IPS DF 4.7 (cell line): ENCODE measurements around the gene SCUBE2.
"Not testable (repeated sequence)": the region's sequence is repeated elsewhere in the genome, so short reads cannot be mapped to it uniquely, and the experiment has no call there.

Experiments used
- DNase-seq: peaks from one replicate; pipeline ENCODE4 v3.0.0-alpha.2; 2013; ENCODE audit warnings: low spot score; ENCODE audit errors: extremely low read depth

SCUBE2 gene

DNA sequence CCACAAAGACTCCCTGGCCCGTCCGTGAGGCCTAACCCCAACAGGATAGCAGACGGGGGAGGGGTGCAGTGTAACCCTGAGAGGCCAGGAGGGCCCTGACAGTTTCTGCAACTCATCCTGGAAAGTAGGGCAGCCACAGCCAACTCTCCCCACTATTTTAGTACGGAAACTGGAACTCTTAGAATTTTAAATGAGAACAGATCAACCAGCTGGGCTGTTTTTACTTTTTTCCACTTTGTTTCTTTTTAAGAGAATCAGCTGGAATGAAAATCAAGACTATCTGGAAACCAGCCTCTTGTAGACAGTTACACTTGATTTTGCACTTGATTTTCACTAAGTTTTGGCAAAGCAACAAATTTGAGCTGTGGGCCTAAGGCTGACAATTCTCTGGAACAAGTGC is 44.9 kb downstream of the SCUBE2 start:
- no peak for DNase-seq

DNA sequence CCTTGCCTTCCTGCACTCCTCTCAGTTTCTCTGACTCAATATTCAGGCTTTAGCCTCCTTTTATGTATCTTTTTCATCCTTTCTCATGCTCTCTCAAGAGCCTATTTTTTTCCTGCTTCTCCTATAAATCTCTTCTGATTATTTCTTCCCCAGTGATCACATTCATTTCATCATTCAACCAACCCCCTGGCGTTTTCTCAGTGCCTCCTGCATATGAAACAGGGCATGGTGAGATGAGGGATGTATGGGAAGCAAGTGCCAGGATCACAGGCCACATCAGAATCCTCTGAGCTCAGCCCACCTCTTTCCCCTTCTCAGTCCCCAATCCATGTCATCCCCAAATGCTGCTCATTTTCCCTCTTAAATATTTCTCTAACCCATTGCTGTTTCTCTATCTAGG is 48.9 kb downstream of the SCUBE2 start:
- DNase-seq: no peak

DNA sequence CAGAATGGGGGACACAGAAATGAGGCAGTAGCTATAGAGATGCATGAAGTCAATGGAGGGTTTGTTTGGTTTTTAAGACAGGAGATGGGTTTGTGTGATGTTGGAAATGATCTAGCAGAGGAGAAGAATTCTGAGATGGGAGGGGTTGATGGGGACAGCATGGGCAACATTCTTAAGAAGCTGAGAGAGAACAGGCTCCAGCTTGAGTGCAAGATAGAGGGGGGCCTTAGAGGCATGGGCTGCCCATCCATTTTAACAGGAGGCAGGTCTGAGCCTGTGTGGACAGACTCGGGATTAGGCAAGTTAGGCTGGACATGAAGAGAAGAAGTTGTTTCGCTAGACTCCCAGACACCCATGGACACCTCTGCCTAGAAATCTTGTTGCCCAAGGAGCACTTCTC is 49.7 kb downstream of the SCUBE2 start:
- DNase-seq: no peak

DNA sequence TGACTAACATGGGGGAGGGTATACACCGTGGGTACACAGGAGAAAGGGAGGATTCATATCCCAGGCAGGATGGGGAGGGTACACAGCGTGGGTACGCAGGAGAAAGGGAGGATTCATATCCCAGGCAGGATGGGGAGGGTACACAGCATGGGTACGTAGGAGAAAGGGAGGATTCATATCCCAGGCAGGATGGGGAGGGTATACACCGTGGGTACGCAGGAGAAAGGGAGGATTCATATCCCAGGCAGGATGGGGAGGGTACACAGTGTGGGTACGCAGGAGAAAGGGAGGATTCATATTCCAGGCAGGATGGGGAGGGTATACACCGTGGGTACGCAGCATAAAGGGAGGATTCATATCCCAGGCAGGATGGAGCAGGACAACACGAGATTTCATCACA is 51.0 kb downstream of the SCUBE2 start:
- DNase-seq: no peak

DNA sequence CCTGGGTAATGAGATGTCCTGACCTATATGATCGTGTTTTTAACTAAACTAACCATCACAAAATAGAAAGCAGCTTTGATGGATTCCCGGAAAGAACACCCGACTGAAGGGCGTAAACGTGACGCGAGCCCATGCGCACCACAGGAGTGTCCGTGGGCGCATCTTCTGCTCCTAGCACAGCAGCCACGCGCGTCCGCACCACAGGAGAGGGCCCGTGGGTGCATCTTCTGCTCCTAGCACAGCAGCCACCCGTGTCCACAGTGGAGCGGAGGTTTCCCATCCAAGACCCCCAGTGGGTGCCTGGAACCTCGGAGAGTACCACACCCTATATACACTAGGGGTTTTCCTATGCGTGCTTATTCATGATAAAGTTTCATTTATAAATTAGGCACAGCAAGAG is 51.5 kb downstream of the SCUBE2 start:
- DNase-seq: no peak

DNA sequence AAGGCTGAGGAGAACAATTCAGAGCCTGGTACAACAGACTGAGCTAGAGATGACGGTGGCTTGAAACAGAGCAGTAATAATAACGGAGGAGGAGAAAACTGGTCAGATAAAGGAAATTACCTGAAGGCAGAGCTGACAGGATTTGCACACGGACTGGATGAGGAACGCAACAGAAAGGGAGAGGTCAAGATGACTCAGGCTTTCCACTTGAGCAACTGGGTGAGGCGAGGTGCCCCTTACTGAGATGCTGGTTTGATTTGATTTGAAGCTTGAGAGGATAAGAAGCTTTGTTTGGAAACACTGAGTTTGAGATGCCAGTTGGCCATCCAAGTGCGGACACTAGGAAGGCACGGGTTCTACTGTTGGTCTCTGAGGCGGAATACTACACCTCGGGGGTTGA is 52.2 kb downstream of the SCUBE2 start:
- no peak for DNase-seq

DNA sequence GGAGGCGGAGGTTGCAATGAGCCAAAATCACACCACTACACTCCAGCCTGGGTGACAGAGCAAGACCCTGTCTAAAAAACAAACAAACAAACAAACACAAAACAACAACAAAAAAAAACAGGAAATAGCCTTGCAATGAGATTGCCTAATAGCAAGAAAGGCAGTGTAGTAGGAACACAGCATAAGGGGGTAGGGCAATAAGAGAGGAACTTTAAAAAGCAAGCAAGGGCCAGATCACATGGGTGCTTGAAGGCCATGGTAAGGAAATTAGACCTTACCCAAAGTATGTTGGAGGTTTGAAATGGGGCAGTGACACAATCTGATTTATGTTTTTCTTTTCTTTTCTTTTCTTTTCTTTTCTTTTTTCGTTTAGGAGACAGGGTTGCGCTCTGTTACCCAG is 52.9 kb downstream of the SCUBE2 start:
- DNase-seq: no peak

DNA sequence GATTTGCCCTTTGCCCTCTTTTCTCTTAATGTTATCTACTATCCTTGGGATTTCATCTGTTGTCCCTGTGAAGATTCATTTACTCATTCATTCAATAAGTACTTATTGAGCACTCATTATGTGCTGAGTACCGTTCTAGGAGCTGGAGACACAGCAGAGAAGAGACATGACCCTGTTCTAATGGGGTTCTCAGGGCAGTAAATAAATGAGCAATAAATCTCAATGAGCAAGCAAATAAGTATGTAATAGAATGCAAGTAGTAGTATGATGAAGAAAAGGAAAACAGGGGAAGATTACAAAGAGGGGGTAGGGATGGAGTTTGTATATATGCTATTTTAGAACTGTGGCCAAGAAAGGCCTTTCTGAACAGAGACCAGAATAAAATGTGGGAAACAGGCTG is 53.4 kb downstream of the SCUBE2 start:
- no peak for DNase-seq

DNA sequence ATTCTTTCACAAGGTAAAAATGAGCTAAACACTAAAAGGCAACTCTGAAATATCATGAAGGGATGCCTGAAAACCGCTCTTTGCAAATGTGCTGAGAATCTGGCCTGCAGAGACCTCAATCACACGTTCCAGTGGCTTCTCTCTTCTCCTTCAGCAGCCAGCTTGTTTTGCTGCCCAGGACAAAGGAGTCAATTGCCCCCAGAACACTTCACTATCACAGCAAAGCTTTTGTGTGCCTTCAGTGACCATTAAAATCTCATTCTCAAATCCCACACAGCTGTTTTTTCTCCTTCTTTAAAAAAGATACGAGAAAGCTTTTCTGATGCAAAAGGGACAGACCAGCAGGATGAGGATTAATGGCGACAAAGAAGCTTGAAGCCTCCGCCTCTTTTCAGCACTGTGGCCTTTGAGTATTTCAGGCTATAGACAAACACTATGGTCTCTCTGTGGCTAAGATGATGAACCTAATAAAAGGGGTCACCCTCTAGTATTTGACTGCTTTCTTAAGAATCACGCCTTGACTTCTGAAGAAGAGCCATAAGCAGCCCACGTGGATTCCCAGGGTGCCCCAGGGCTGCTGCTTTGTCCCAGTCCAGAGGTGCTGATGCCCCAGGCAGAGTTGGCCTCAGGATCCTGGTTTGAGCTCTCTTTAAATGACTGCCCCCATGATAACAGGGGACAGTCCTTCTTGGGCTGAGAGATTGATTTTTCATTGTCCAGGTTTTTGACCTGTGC is 54.2 kb downstream of the SCUBE2 start:
- no peak for DNase-seq

DNA sequence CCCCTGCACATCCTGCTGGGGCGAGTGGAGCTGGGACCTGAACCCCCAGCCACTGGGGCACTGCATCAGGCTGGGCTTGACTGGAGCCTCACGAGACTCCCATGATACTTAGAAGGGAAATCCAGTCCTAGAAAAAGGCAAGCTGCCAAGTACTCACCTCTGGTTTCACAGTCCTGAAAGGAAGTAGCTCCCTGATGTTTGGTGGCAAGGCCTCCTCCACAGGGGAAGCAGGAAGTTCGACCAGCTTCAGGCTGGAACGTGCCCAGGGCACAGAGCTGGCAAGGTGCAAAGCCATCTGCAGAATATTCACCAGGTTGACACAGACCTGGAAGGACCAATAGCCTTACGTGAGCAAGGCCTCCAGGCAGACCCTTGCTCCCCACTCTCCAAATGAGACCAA is 60.8 kb downstream of the SCUBE2 start:
- no peak for DNase-seq

DNA sequence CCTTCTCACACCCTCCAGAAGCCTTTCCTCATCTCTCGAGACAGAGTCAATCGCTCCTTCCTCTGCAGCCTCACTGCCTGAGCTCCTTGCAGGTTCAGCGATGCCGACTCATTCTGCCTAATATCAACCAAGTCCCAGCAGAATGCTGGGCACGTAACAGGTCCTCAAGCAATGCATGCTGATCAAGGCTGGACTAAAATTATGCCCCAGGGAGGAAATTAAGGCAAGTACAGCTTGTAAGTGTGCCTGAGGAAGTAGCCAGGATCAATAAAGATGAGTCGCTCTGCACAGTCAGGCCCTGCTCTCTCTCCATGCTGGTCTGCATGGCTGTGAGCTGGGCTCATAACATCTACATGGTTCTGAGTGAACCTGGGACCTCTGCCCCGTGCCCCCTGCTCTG is 62.0 kb downstream of the SCUBE2 start:
- no peak for DNase-seq

DNA sequence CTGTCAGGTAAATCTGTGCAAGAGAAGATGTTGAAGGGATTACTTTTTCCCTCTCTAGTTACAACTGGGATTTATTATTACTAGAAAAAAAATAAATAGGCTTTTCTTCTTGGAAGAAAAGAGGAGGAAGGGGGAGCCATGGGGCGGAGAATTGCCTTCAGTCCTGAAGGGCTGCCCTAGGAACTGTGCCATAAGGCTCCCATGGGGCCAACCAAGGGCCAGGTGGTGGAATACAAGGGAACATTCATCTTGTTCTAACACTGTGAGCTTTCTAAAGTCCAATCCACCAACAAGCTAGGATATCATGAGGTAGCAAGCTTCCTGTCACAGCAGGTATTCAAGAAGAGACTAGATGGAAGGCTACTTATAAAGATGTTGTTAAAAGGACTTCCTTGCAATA is 62.8 kb downstream of the SCUBE2 start:
- DNase-seq: no peak

DNA sequence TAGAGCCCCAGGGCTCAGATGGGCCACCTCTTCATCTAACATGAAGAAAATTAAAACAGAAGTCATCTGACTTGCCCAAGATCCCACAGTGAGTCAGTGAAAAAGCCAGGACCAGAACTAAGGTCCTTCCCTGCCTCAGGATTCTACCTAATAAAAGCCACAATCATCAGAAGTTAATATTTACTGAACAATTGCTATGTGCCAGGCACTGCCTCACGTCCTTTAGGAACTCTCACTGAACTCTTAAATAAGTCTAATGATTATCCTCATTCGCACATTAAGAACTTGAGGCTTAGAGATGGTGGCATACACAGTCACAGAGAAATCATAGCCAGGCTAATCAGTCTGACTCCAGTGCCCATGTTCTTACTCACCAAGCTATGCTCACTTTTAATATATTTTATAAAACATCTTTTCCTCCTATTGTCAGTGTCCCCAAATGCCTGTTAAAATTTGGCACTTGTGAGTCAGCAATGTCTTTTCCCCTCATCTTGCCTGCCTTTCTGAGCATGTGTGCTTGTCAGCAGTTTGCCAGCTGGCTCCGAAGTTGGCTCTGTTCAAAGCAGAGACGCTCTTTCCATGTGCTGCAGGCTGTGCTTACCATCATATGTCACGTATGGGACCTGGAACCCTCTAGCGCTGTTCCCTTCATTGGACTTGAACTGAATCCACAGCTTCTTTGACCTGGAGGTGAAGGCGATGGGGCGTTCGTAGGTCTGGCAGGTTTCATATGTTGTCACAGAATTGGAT is 66.1 kb downstream of the SCUBE2 start:
- no peak for DNase-seq

DNA sequence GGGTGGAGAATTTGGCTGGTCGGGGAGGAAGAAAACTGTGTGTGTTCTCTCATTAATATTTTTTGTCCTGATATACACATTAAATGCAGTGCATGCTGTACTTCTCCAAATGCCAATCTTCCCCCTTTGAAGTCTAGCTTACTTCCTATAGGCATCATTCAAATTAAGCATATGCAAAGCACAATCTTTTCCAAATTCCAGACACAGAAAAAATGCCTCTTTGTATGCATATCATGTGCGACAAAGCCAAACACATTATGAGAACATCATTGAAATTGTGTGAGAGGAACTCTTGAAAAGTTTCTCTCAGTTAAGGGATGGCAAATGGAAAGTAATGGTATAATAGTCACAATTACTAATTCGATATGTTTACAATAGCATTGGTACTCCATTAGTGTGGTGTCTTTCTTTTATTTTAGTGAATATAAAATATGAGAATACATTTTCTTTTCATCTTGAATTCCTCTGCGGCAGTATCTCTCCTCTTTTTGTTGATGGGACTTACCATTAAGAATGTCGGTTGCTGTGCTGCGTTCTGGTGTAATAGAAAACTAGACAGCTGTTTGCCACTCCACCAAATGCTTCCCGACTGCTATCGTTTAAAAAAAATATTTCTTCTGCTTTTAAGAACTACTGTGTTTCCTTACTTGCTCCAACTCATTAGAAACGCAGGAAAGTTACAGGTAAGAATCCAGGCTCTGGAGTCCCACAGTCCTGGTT is 68.3 kb downstream of the SCUBE2 start:
- no peak for DNase-seq

DNA sequence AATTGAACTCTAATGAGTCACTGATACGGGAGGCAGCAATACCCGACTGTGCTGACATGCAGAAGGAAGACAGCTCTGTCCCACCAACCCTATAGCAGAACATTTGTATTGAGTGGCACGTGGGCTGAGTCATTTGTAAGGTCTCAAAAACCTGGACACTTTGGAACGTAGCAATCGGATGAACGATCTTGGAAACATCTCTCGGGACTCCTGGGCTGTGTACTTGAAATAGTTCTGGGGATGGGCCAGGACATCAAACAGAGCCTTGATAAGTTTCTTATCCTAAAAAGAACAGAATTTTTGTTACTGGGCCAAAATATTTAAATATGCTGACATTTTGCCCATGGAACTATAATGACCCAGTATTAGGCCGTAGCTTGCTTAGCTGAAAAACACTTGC is 70.5 kb downstream of the SCUBE2 start:
- no peak for DNase-seq

DNA sequence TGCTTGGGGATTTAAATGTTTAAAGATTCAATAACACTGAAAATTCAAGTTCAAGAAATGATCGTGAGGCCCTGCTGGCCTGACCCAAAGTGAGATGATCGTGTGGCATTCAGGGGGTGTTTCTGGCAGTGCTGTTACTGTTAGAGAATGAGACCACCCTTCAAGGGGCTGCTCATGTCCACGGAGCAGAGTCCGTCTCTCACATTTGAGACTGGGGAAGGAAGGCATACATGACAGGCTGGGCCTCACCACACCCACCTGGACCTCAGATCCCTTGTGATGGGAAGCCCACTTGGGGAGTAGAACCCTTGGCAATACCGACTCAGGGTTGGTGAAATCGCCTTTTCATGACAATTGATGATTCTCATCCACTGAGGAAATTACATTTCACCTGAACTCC is 71.5 kb downstream of the SCUBE2 start:
- no peak for DNase-seq

DNA sequence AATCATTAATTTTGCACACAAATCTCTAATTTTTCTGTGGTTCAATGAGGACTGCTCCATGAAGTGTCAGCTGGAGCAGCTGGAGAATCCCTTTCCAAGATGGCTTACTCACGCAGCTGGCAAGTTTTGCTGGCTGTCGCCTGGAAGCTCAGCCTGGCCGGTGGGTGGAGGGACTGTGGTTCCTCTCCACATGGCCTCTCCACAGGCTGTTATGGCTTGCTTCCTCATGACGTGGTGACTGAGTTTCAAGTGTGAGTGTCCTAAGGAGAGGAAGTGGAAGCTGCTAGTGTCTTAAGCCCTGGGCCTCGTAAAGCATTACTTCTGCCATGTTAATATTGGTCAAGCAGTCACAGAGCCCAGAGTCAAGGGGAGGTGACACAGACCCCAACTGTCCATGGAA is 73.6 kb downstream of the SCUBE2 start:
- no peak for DNase-seq

DNA sequence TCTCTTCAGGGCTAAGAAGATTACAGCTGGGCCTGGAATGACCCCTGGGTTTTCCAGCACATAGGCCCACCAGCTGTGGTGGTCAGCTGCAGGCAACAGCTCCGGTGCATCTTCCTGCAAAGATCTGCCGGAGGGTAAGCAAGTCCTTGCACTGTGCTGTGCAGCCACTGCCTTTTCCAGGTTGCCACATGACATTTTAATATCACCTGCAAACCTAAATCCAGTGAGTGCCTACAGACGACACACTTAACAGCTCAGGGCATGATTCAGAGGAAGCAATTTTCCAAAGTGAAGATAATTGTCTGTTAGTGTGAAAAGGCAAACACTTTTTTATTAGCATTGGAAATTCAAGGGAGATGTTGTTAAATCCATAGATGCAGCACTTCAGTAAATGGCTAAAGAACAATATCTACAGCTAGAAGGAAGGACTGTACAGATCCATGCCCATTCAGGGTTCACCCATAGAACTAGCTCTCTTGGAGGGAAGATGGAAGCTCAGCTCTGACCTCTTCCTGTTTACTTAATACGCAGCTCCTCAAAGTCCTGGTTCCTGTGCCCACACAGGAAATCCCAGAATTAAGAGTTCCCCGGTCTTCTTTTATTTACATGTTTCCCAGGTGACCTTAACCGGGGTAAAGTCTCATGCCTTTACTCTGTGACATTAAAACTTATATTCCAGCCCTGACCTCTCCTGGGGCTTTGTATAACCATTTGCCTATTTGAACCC is 74.3 kb downstream of the SCUBE2 start:
- DNase-seq: no peak

DNA sequence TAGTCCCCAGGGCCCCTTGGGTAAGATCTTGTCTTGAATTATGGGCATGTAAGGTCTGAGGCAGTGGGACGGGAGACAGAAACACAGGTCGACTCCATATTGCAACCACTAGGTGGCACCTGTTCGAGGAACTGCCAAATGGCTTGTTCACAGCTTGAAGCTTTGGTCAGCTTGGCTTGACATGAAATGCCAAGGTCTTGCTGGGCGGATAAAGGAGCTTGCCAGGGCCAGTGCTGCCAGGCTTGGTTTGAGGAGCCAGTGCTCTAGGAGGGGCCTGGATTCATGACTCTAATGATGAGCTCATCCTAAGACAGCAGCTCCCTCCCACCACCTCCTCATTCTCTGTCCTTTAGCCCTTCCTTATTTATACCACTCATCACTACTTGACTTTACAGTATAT is 75.7 kb downstream of the SCUBE2 start:
- peak; percentile 76 for DNase-seq

DNA sequence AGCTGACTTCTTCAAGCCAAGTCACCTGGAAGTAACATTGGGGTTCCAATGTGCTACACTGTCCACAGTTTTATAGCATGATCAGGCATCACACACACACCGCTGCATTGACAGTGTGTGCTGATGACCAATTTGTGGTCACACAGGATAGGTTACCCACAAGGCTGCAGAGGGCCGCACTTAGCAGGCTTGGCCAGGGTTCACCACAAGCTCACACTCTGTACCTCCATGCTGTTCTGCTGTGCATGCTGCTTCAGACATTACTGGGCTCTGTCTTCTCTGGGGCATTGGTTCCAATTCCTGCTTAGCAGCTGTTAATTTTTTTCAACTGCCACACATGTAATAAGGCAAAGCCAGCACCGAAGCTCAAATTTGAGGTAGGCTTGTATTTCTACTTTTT is 76.6 kb downstream of the SCUBE2 start:
- DNase-seq: no peak

DNA sequence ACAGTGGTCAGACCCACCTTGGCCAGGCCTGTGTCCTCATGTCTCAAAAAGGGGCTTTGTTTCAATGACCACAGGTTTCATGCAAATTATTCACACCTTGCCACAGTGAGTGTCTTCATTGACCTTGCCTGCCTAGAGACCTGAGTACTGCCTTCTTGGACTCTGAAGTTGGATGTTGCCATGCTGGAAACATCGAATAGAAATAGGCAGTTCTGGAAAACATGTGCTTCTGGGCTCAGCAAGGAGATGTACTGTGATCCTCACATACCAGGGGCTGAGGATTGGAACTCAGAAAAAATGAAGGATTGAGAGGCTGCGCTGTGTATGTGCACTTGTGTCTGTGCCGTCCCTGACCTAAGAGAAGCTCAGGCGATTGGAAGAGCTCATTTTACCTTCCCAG is 78.0 kb downstream of the SCUBE2 start:
- DNase-seq: no peak

DNA sequence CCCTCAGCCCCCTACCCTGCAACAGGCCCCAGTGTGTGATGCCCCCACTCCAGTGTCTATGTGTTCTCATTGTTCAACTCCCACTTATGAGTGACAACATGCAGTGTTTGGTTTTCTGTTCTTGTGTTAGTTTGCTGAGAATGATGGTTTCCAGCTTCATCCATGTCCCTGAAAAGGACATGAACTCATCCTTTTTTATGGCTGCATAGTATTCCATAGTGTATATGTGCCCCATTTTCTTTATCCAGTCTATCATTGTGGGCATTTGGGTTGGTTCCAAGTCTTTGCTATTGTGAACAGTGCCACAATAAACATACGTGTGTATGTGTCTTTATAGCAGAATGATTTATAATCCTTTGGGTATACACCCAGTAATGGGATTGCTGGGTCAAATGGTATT is 81.9 kb downstream of the SCUBE2 start:
- not testable (repeated sequence) for DNase-seq
